Measurements from ENCODE around the gene PPP2R5C.

Gene PPP2R5C

DNA sequence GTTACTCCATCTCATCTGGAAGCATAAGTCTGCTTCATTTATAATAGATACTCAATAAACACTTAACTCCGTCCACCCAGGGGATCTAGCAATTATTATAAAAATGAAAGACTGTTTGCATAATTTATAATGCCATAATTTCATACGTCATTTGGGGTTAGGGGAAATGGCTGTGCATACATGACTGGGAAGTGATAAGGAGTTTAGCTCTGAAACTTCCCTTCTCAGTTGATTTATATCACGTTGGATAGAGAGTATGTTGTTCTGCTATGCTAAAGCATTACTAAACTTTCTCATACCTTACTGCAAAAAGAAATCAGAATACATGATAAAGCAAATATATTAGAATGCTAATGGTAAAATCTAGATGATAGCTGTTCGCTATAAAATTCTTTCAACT lies 112.5 kb downstream of the PPP2R5C start:
- DNase-seq: peak; percentile 17

DNA sequence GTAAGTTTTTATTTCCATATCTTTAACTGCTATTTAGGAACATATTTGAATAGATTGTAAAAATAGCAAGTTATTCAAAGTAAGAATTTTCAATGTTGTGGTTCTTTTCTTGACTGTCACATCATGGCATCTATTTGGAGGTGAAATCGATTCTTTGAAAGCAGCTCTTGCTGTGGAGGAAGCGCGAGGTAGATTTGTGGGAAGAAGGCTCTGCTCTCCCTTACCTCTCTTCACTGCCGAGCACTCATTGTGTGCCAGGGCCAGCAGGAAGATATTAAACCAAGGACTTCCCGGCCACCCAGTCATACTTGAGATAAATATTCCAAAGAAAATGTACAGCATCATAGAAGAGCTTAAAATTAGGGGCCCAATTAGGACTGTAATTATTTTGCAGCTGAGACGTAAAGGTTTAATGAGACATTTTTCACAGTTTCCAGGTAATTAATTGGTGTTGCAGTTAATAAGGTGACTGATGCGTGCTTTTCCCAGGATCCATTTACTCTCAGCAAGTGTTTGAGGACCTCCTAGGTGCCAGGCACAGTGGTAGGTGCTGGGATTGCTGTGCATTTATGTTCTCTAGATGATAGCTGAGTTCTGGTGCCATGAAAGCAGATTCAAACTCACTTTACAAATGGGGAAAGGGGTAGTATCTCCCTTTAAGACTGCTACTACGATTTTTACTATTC lies 113.7 kb downstream of the PPP2R5C start:
- DNase-seq: no peak

DNA sequence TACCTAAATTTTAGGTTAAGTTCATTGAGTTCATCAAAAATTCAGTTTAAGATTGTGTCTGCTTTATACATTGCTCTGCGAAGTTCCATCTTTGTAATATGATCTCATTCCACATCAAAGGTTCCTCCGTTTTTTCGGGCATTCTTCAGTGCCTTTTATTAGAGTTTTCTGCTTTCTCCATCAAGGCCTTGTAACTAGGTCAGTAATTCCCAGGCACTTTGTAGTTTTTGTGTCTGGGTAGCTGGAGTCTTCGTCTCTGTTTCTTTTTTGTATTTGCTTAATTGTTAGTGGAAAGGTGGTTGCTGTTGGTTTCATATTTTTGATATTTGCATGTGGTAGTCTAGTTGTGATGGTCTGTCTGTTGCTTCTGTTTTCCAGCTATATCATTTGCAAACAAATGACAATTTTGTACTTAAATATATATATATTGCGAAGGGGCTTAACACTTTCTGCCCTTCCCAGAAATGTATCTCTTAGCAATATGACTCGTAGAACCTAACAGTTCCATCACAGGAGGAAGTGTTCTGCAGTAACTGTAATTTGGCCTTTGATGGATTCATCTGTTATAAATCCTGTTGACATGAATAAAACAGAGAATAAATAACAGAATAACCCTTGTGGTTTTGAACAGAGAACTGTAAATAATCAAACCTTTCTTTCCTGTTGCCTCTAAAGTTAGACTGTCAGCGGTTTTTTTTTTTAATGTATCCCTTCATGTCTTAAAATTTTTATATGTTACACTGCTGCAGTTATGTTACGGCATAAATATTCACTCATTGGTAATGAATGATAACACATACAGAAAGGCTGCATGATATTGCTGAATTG lies 114.4 kb downstream of the PPP2R5C start:
- no peak for DNase-seq

DNA sequence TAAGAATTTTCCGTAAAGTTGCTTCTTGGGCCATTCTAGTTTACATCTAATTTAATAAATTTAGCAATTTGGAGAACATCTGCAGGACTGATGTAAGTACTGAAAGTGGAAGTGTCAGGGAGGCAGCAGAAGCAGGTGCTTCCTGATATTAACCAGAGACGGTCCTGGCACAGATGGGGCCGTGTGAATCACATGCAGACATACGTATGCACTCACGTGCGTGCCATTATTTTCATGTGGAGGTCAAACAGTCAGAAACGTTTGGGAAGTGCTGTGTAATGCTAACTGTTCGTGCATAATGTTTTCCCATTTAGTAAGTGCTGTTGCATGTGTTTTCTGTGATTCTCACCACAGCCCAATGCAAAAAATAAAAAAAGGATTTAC lies 115.0 kb downstream of the PPP2R5C start:
- peak; percentile 79 for DNase-seq

DNA sequence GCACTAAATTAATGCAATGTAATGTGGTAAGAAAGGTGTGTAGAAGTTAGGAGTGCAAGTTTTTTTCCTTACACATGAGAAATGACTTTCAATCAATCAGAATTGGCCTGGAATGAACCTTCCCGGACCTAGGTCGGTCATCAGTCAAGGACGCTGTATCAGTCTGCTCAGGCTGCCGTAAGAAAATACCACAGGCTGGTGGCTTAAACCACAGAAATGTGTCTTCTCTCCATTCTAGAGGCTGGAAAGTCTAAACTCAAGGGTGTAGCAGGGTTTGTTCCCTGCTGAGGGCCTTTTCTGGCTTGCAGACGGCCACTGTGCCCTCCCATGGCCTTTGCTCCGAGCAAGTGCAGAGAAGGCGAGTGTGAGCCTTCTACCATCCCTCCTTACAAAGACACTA lies 116.3 kb downstream of the PPP2R5C start:
- DNase-seq: no peak

DNA sequence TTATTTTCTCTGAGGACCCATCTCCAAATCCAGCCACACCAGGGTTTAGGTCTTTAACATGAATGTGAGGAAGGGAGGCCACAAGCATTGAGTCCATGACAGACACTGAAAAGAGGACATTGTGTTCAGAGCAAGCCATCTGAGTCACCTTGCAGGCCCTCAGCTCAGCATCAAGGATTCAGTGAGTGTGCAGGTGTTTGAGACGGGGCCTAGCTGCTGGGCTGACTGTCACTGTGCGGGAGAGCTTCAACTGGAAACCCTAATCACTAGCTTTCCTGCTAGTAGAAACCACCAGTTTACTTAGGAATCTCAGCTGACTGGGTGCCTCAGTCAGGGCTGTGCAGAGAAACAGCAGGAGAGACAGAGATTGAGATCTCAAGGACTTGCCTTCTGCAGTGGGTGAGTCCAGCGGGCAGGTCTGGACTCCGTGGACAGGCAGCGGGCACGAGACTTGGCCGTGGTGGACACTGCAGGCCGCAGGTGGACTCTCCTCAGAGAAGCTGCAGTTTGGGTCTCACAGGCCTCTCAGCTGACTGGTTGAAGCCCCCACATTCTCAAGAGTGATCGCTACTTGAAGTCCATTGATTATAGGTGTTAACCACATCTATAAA lies 116.8 kb downstream of the PPP2R5C start:
- no peak for DNase-seq

DNA sequence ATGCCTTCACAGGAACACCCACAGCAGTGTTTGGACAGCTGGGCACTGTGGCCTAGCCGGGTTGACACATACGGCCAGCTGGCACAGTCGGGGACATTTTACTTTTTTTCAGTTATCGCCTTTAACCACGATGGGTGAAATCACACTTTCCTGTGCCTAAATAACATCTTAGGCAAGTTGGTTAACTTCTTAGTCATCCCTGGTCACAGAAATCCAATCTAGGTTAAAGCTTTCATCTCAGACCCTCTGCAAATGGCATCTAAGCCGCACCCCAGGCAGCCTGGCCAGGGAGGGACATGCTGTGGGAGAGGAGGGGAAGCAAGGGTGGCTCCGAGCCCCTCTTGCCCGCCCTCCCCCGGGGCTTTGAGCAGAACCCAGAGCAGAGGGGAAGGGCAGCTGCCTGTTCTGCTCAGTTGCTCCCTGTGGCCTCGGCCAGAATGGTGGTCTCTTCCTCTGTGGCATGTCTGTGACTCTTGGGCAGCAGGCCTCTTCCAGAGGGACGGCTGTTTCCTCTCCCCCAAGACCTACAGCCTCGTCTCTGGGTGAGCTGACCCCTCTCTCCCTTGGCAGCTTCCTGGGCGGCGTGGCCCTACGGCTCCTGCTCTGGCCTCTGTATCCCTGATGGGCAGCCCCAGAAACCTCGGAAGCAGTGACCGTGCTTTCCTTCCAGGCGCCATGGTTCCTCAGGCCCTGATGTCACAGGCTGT lies 117.5 kb downstream of the PPP2R5C start:
- no peak for DNase-seq

DNA sequence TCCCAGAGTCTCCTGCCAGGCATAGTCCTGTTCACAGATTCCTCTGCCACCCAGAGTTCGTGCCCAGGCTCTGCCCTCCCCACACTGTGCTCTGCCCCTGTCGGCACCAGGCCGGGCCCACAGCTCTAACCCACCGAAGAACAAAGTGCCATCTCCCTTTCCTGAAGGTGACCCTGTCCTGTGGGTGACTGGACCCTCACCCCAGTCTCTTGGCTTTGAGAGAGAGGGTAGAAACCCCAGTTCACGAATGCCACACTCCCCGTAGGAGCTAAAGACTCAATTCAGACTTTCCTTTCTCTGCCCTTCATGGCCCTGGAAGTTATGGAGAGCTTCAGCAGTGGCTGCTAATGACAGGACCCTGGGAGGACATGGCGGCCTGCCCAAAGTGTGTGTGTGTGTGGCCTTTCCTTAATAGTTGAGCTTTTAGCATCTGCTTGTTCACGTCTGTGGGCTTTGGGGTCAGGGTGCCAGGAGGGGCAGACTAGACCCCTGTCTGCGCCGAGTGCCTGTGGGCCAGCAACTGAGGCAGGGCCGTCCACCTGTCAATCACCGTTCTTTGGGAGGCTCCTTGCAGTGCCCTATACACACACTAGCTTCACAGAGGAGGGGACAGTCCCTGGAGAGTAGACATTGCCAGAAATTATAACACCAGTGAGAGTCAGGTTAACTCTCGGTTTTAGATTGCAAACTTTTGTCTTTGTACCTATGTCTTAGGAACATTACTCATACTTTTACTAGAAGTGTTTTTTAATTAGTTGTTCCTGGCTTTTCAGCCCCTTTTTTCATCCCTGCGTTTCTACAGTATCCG lies 118.2 kb downstream of the PPP2R5C start:
- DNase-seq: no peak

DNA sequence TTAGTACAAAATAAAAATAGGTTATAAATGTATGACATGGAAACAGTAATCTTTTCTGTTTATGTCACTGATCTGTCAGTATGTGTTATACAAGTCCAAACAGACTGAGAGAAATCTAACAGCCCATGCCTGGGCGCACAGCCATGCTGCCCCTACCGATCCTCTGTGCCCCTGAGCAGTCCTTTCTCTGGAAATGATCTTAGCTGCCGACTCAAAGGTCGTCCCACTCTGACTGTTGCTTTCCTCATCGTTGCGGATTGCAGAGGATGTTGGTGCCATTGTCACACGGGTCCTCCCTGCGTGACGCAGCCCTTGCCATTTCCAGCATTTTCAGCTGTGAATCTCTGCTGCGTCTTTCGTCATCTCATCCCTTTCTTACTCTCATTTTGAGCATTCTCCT lies 119.9 kb downstream of the PPP2R5C start:
- DNase-seq: no peak

DNA sequence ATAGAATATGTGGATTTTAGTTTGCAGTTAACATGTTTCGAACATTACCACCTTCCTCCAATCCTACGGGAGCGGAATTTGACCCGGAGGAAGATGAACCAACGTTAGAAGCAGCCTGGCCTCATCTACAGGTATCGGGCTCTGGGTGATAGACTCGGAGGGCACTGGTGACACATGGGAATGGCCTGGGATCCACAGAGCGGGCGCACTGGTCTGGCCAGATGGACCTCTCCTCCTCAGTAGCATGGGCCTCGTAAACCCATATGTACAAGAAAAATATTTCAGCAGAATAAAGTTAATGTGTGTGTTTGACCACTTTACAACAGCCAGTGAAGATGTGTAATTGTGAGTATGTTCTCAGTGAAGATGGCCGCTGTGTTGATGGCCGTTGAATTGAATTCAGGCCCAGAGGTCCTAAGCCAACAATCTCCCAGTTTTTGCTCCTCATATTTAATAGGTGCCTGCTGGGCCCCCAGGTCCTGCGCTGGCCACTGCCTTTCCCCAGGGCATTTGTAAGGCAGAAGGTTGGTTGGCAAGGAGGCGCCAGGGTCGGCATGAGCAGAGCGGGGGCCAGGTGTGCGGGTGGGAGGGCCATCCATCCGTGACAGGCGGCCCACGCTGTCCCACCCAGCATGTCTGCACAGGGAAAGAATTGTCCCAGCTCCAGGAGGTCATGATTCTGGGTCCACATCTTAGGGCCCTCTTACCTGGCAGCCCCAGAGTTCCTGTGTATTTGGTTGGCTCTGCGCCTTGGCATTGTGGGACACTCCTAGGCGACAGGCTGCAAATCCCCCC lies 120.8 kb downstream of the PPP2R5C start:
- DNase-seq: no peak

DNA sequence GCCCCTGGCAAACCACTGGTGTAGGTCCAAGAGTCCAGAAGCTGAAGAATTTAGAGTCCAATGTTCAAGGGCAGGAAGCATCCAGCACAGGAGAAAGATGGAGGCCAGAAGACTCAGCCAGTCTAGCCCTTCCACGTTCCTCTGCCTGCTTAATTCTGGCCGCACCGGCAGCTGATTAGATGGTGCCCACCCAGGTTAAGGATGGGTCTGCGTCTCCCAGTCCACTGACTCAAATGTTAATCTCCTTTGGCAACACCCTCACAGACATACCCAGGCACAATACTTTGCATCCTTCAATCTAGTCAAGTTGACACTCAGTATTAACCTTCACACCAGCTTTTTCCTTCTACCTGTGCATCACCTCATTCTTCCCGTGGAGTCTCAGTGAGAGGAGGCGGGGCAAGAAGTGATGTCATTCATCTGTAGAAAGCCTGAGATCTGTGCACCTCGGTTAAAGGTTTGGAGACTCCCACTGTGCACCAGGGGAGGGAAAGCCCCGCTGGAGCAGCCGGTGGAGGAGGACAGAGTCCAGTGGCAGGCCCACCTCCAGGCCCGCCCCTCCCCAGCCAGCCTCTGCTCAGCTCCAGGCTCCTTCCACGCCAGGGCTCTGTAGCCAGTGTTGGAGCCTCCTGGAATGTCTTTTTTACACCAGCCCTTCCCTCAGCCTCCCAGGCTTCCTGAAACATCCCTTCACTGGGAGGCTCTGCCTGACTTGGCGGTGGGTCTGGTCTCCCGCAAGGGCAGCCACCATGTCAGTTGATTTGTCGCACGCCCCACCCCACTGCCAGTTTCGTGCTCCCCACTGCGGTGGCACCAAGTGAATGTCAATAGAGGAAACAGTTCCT lies 122.8 kb downstream of the PPP2R5C start:
- no peak for DNase-seq

DNA sequence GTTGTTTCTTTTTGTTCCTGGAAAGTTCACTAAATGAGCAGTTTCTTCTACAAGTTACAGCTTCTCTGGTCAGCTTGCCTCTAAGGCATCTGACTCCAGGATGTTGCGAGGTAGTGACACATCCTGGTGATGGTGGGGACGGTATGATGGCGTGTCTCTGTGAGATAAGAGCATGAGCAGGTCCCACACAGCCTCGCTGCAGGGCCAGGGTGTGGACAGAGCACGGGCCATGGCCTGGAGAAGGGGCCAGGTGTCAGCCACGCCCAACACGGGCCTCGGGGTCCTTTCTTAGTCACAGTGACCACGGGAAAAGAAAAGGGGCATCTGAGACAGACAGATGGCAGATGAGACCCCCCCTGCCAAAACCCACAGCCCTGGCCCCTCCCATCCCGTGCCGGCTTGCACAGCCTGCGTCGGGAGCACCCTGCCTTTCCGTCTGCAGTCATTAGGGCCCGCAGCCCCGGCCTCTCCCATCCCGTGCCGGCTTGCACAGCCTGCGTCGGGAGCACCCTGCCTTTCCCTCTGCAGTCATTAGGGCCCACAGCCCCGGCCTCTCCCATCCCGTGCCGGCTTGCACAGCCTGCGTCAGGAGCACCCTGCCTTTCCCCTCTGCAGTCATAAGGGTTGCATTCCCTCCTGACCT lies 123.5 kb downstream of the PPP2R5C start:
- DNase-seq: no peak

DNA sequence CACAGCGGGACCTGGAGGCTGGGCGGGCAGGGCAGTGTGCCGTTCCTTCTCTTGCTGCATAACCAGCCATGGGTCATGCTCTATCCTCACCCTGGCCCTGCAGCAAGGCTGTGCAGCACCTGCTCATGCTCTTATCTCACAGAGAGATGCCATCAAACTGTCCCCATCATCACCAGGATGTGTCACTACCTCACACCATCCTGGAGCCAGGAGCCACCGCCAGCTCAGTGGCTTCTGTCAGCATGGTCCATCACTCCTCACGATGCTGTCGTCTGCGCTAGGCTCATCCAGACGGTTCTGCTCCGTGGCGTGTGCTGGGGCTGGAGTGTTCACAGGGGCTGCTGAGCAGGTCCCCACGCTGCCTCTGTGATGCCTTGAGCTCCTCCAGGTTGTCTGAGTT lies 125.7 kb downstream of the PPP2R5C start:
- no peak for DNase-seq

DNA sequence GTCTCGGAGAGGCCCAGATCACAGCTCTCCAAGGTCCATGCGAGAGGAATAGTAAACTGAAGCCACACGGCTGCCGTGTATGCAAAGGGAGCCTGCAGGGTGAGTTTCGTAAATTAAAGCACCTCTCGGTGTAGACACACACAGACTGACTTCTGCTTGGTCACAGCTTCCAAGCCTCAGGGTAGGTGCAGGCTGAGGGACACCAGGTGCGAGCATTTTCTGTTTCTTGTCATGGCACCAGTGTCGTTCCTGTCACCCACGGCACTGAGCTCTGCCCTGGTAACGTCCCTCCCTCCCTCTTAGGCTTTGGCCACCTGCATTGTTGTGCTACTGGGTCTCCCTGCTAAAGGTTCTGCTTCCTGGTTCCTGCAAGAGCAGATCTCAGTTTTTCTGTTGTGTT lies 126.7 kb downstream of the PPP2R5C start:
- DNase-seq: no peak

DNA sequence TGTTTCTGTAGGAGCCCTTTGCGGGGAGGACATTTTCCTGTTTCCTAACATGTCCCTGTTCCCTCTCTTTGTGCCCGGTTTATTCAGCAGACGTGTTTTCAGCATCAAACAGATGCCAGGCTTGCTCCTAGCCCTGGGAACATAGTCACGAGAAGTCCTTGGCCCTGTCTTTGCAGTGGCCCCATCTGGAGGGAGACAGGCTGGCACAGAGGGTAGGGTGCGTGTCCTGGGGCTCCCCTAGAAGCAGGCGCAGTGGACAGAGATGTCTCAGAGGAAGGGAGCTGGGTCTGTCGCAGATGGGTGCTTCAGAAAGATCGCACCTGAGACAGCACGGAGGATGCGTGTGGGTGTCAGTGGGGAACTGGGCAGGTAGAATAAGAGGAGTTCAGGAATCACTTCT lies 127.9 kb downstream of the PPP2R5C start:
- DNase-seq: no peak

DNA sequence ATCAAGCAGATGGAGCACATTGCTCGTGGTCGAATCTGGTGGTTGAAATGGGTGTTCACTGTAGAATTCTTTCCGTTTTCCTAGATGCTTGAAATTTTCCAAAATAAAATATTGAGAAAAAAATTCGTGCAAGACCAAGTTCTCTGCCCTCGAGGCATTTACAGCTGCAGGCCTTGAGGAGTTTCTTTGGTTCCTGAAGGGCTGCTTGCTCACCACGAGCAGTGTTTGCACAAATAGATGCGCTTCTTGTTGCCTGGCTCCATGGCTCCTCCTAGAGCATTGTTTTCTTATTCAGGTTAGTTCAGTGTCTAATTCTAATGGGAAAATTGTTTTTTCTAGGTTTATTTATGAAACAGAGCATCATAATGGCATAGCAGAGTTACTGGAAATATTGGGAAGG lies 128.4 kb downstream of the PPP2R5C start:
- no peak for DNase-seq

DNA sequence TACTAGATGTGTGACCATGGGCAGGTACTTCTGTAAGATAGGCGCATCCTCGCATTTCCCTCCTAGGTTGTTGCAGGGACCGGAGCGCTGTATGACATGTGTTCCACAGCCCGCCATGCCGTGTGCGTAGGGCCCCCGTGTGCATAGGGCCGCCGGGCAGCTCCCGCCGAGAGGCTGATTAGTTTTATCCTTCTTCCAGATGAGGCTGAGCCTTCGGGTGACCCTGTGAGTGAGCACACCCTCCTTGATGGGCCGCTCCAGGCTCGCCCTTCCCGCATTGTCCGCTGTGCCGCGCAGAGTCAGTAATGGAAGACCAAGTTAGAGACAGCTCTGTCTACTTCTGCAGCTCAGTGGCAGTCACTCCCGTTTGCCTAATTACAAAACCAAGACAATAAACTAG lies 130.0 kb downstream of the PPP2R5C start:
- no peak for DNase-seq

DNA sequence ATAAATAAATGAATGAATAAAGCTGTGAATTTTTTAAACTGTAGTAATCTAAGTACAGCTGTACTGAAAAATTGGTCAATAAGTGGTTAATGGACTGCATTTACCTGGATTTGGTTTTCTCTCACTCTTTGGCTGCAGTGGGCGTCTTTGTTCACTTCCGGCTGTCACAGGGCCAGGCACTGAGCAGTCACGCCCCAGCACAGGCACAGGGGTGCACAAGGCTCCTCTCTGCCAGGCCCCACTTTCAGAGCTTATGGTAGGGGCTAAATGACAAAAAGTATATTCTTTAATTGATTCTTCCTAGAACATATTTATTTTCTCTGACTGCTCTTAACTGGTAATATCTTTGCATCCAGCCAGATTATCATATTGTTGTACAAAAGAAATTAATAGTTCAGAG lies 132.2 kb downstream of the PPP2R5C start:
- no peak for DNase-seq

DNA sequence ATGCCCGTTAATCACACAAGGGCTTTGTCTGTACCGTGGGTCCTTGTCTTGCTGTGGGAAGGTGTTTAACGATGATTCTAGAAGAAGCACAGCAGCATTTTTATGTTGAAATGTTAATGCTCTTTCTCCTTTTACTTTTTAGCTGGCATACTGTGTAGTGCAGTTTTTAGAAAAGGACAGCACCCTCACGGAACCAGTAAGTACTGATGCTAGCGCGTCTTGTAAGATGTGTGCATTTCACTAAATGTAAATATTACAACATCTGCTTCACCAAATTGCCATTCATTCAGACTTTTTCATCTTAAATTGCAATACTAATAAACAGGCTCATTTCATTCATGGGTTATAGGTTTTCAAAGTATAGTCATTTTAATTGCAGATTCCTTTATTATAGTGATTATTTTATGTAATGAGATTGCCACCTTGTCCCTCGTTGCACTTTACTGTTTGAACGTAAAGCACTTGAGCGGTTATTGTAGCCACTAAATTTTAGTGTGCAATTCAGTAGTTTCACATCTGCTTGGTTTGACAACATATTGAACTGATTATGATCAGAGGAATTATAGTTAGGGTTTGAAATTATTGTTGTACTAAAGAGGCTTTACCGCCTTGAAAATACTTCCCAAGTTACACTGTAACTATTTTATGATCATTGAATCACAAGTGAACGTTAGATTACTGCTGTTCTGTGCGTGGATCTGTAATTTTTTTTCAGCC lies 133.0 kb downstream of the PPP2R5C start:
- no peak for DNase-seq

DNA sequence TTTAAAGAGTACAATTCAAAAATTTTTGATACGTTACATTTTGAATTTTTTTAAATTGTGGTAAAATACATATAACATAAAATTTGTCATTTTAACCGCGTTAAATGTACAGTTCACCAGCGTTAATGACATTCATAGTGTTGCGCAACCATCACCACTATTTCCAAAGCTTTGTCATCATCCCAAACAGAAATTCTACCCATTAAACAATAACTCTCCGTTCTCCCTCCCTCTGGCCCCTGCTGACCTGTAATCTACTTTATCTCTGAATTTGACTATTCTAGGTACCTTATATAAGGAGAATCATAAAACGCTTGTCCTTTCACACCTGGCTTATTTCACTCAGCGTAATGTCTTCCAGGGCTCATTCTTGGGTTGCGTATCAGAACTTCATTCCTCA lies 133.7 kb downstream of the PPP2R5C start:
- DNase-seq: no peak
